ENCODE measurements around the gene ALDH5A1.

ALDH5A1 gene

DNA sequence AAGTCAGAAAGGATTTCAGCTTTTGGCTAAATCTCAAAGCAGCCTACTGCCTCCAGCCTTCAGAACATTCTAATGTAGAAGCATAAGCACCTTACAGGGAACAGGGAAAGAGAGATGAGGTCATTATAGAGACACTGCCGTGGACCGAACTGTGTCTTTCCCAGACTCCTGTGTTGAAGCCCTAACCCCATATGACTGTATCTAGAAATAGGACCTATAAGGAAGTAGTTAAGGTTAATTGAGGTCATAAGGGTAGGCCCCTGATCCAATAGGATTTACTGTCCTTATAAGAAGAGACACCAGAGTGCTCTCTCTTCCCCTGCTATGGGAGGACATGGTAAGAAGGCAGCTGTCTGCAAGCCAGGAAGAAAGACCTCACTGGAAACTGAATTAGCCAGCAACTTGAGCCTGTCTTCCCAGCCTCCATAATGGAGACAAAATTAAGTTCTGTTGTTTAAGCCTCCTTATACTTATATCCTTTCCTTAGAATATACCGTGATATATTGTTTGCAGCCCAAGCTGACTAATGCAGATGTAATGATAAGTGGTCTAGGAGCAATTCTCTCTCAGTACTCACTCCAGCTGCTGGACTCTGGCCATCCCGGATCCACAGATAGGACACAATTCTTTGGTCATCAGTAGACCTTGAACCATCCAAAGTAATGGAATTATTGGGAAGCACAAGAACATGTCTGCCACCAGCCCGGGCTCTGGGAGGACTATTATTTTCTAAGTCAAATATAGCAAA lies 71.4 kb downstream of the ALDH5A1 start:
- DNase-seq (ENCODE audit: low read depth), result peak; percentile 18
- TF ChIP-seq, protein P1, sequence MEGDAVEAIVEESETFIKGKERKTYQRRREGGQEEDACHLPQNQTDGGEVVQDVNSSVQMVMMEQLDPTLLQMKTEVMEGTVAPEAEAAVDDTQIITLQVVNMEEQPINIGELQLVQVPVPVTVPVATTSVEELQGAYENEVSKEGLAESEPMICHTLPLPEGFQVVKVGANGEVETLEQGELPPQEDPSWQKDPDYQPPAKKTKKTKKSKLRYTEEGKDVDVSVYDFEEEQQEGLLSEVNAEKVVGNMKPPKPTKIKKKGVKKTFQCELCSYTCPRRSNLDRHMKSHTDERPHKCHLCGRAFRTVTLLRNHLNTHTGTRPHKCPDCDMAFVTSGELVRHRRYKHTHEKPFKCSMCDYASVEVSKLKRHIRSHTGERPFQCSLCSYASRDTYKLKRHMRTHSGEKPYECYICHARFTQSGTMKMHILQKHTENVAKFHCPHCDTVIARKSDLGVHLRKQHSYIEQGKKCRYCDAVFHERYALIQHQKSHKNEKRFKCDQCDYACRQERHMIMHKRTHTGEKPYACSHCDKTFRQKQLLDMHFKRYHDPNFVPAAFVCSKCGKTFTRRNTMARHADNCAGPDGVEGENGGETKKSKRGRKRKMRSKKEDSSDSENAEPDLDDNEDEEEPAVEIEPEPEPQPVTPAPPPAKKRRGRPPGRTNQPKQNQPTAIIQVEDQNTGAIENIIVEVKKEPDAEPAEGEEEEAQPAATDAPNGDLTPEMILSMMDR (conservative IDR thresholded peaks at IDR 0.05; ENCODE audit: control insufficient read depth, insufficient read depth, low read depth, low read length), result no peak
- no peak overlapping the region for H3K4me3 ChIP-seq (ENCODE audit: control insufficient read depth, low read depth, low read length)

DNA sequence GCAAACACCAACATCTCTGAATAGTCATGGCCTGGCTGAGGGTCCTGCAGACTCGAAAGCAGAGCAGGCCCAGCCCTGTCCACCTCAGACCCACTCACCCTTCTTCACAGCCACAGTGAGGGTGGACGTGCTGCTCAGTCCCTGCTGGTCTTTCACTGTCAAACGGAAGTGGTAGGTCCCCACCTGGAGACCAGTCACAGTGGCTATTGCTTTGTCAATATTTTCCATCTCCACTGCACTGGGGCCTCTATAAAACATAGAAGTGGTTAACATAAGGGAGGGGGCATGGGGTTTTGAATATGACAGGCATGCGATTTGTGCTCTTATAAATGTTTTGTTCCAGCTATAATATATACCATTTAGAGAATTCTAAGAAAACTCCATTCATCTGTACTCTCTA lies 73.9 kb downstream of the ALDH5A1 start:
- TF ChIP-seq, protein P1 (conservative IDR thresholded peaks at IDR 0.05; ENCODE audit: control insufficient read depth, insufficient read depth, low read depth, low read length), result no peak
- no peak overlapping the region for H3K4me3 ChIP-seq (ENCODE audit: control insufficient read depth, low read depth, low read length)
- DNase-seq (ENCODE audit: low read depth), result no peak

DNA sequence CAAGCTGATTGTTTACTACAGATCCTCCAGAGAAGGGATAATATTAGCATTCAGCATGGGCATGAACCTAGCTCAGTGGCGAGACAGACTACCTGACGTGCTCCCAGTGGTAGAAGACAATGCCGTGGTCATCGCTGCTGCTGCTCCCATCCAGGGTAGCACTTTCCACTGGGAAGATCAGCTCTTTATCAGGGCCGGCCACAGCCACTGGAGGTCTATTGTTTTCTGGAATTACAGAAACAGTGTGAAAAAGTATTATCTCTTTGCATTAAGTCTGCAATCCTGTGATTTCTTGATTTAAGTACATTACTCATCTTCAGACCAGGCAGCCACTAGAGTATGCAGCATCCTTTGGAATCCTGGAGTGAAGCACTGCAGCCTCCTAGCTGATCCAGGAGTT lies 75.0 kb downstream of the ALDH5A1 start:
- TF ChIP-seq, protein P1 (conservative IDR thresholded peaks at IDR 0.05; ENCODE audit: control insufficient read depth, insufficient read depth, low read depth, low read length), result no peak
- no peak overlapping the region for H3K4me3 ChIP-seq (ENCODE audit: control insufficient read depth, low read depth, low read length)
- DNase-seq (ENCODE audit: low read depth), result no peak

DNA sequence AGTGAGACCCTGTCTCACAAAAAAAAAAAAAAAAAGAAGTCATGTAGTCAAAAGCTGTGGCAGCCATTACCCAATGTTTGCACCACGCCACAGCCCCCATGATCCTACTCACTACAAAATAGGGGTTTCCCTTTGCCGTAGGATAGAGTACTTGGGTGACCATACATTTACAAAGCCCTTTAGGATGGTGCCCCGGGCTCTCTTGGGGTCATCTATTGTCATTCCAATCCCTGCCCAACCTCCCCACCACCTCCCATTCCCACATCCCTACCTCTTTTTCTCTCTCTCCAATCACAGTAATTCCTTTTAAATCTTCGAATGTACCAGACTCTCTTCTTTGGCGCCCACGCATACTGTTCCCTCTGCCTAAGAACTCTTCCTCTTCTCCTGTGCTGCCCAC lies 76.6 kb downstream of the ALDH5A1 start:
- TF ChIP-seq, protein P1 (conservative IDR thresholded peaks at IDR 0.05; ENCODE audit: control insufficient read depth, insufficient read depth, low read depth, low read length), result no peak

DNA sequence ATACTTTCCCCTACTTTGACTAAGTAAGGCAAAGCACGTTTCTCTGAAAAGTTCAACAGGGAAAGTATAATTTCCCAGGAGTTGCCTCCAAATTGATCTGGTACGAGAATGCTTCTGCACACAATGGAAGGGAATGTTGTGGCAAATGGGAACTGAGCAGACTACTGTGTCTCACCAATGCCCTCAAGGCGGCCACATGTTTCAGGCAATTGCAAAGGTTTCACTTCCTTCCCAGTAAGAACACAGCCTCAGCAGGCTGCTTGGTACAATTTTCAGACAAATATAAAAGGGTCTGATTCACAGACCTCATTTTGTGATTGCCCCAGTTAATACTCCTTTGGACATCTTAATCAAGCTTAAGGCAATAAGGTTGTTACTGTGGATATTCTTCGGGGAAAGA lies 80.0 kb downstream of the ALDH5A1 start:
- TF ChIP-seq, protein P1 (conservative IDR thresholded peaks at IDR 0.05; ENCODE audit: control insufficient read depth, insufficient read depth, low read depth, low read length), result no peak
- no peak overlapping the region for H3K4me3 ChIP-seq (ENCODE audit: control insufficient read depth, low read depth, low read length)
- no peak for DNase-seq (ENCODE audit: low read depth)

More for the DNA sequence above, 76.6 kb downstream of the ALDH5A1 start:
- no peak overlapping the region for H3K4me3 ChIP-seq (ENCODE audit: control insufficient read depth, low read depth, low read length)
- no peak for DNase-seq (ENCODE audit: low read depth)

DNA sequence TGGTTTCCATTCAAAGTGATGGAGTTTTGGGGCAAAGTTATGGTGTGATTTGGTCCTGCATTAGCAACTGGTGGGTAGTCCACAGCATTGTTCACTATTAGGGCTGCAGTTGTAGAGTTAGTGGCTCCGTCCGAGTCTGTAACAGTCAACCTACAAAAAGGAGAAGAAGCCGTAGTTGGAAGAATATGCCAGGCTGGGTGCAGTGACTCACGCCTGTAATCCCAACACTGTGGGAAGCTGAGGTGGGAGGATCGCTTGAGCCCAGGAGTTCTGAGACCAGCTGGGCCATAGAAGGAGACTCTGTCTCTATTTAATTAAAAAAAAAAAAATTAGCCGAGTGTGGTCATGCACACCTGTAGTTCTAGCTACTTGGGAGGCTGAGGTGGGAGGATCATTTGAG lies 81.7 kb downstream of the ALDH5A1 start:
- TF ChIP-seq, protein P1 (conservative IDR thresholded peaks at IDR 0.05; ENCODE audit: control insufficient read depth, insufficient read depth, low read depth, low read length), result no peak
- no peak for DNase-seq (ENCODE audit: low read depth)
- H3K4me3 ChIP-seq (ENCODE audit: control insufficient read depth, low read depth, low read length), result no peak overlapping the region
